Fibroblast of skin of right quadriceps (primary cell): ENCODE results near the gene CARMIL1.

Source experiments
- DNase-seq: peaks from one replicate; pipeline ENCODE4 v3.0.0-alpha.2; 2013

CARMIL1 gene

DNA sequence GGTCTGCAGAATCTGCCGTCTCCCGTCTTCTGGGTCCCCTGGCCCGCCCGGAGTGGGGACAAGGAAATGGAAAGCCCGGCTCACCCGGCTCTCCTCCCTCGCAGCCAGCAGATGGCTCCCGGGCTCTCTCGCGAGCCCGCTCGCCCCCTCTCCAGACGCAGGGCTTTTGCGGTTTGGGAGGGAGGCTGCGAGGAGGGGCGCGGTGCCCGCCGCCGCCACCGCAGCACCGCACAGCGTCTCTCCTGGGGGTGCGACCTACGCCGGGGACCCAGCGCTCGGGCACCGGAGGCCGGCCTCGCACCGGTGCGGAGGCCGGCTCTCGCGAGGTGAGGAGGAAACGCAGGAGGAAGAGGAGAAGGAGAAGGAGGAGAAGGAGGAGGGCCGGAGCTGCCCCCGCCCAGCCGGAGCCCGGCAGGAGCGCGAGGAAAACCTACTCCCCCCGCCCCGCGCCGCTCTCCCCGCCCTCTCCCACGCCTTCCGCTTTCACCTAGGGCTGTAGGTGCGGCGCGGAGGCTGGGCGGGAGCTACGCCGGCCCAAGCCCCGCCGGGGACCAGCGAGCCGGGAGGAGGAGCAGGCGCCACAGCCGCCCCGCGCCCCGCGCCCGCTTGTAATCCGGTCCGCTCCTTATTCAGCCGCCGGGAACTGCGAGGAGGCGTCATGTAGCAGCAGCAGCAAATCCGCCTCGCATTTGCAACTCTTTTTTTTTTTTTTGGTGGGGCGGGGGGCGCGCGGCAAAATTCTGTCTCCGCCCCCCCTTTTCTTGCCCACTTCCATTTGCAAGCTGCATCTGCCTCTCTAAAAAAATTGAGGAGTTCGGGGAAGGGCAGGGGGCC is at the start of gene CARMIL1:
Gene CARMIL1, plus strand, starts transcription at position 461 of the 834 bp plus-strand sequence. CDS start 422 bp downstream, outside the sequence.
- DNase-seq, result peak; percentile 77

DNA sequence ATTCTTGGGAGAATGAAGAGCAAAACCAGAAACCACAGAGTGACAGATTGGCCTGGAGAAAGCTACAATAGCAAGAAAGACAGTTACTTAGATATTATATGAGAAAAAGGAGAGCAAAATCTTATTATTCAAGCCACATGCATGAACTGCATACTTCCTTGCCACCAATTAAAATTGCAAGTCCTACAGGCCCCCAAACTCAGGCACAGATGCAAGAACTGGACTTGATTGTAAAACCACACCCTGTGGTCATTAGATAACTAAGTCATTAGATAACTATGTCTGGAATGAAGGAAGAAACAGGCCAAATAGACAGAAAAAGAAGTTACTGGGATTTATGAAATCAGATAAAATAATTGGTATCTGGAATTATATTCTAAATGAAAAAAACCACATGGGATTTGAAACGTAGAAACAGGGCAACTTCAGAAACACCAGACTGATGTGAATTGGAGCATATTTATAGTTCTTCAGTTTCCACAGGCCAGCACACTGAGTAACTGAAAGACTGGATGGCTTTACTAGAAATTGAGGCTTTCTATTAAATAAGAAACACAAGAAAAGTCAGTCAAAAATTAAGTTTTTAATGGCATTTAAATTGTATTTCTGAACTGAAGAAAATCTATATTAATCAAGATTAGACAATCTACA is 49.4 kb upstream of the CARMIL1 start:
- peak; percentile 92 for DNase-seq

DNA sequence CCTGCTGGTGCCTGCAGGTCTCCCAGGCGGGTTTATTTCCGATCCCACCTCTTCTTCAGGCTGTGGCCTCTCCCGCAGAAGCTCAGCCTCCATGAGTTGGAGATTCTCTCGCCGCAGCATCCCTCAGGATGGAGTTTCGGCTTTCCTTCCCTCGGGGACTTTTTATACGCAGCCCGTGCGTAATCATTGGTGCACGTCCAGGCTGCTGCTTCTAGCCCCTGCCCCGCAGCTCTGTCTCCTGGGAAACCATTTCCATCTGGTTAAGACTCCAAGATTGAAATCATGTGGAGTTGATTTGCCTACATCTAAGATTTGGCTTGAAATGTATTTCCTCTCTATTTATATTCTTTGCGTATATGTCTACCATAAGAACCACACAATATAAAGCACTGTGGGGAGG is 46.7 kb upstream of the CARMIL1 start:
- peak; percentile 95 for DNase-seq

DNA sequence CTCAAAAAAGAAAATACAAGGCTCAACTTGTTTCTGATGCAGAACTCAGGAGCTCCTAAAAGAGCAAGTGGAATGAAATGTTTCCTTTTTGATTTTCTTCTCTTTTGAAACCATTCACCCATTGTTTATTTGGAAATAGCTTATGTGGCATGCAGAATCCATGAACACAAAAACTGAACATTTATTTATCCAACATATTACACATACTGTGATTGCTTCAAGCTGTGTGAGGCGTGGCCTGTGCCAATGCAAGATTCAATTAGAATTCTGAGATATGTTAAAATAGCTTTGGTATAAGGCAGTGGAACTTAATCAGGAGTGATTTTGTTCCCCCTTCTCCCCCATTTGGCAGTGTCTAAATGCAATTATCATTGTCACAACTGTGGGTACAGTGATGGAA is 45.9 kb upstream of the CARMIL1 start:
- DNase-seq, result no peak

DNA sequence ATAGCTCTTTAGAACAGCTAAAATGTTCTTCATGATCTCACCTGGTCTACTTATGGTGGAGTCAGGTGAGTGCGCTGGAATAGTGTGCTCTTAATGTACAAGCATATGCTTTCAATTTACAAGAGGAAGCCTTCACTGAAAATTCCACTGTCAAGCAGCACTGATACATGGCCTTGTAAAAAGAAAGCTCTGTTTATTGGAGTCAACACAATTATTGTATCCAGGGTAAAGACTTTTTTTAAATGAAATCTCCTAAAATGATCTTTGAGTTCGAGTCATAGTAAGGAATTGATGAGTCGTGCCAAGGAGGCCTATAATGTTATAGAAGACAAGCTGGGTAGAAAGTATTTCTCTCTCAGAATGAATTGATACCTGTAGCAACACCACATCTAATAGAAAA is 41.6 kb upstream of the CARMIL1 start:
- peak; percentile 61 for DNase-seq

DNA sequence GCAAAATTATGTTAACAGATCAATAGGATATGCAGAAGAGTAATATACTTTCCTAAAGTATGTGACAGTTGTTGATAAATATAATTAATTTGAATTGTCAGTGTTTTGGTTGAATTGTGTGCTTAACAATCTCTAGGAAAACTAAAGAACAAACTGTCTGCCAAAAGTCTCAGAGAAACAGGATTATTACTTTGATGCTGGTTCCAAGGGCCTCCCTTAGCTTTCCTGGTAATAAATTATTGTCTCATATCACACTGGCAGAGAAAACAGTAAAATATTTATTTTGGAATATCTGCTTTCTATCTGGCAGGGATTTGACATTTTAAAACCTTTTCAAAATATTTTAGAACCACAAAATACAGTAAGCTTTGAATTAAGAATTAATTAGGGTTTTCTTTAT is 40.1 kb upstream of the CARMIL1 start:
- no peak for DNase-seq

DNA sequence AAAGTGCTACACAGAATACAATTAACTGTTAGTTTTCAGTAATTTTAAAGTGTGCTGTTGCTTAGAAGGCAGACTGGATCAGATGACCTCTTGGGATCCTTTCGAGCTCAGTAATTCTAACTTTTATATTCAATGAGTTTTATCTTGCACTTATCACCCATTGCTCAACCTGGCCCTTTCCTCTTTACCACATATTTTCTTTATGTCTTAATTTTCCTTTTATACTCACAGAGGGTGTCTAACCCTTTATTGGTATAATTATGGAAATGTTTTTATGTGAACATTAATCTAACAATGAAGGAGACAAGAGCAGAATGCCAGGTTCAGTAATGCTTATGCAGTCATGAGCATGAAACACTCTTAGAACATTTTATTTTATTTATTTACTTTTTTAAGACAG is 39.7 kb upstream of the CARMIL1 start:
- no peak for DNase-seq

DNA sequence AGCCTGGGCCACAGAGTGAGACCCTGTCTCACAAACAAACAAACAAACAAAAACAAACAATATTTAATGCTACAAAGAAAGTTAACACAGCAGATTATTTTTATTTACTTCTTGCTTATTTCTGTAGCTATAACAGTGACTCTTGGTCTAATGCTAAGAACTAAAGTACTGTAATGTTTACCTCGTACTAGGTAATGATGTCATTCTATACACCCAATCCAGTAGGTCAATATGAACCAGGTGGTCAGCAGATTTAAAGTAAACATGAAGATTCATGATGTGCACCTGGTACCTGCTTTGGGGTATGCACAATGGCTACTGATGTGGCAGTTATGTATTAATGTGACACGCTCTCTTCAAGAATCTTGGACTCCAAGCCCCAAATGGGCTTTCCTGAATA is 36.6 kb upstream of the CARMIL1 start:
- DNase-seq, result no peak

DNA sequence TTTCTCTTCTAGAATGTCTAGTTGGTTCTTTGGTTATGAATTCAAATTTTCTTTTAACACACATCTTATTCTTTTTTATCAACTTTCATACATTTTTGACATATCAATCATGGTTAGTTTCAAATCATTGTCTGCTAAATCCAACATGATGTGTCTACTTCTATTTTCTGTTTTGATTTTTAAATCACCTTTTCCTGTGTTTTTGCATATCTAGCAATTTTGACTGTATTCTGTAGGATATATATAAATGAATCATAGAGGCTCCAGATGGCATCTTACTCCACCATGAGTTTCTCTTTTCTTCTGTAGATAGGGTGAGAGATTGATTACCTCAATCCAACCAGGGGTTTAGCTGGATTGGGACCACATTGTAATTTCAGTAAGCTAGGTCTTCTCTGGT is 34.3 kb upstream of the CARMIL1 start:
- no peak for DNase-seq

DNA sequence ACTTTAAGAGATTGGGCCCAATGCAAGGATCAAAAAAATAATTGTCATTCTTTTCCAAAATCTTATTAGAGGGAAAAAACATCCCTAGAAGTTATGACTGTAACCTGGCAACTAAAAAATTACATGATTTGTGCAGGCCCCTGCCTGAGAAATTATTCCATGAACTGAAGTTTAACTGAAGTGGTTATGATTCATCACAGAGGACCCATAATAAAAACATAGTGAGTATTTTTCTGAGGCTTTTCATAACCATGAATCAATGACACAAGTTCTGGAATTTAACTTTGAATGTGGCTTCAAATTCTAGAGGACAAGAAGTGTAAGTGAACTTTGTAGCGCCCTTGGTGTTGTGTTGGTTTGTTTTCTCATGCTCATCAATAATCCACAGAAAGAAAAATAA is 31.1 kb upstream of the CARMIL1 start:
- peak; percentile 84 for DNase-seq

DNA sequence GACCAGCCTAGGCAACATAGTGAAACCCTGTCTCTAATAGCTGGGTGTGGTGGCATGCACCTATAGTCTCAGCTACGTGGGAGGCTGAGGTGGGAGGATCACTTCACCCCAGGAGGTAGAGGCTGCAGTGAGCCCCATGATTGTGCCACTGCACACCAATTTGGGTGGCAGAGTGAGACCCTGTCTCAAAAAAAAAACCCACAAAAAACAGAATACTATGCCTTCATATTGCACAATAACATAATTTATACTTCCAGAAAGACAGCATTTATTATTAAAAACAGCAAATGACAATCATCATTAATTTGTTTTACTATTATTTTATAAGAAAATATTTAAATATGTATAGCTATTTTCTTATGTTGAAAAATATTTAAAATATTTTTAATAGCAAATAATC is 30.0 kb upstream of the CARMIL1 start:
- DNase-seq, result no peak

DNA sequence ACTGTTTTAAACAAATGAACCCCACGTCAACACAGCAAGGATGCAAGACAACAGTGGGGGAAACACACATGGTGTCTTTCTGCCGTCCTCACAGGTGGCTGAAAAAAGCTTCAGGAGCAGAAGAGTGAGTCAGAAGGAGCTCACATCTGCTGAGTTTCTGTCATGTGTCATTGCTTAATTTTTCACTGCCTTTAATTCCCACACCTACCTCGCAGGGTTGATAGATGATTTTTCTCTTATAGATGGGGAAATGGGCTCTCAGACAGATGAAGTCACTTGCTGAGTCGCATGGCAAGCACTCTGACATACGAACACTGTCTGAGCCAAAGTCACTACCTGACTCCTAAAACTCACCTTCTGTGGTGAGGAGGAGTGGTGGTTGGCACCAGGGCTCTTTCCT is 28.3 kb upstream of the CARMIL1 start:
- peak; percentile 62 for DNase-seq

DNA sequence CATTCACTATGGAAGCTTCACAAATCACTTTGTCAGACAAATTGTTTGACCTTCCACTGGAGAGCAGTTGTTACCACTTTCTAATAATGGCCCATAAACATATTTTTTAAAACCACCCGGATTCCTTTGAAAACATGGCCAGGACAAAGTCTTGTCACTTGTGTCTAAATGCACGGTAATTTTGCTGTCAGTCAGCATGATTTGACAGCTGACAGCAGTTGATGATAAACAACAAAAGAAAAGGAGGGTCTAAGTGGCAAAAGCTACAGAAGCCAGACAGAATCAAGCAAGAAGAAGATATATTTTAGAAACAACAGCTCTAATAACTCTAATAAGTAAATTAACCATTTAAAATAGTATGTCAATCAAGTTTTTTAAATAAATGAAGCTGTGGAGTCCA is 27.7 kb upstream of the CARMIL1 start:
- DNase-seq, result no peak

DNA sequence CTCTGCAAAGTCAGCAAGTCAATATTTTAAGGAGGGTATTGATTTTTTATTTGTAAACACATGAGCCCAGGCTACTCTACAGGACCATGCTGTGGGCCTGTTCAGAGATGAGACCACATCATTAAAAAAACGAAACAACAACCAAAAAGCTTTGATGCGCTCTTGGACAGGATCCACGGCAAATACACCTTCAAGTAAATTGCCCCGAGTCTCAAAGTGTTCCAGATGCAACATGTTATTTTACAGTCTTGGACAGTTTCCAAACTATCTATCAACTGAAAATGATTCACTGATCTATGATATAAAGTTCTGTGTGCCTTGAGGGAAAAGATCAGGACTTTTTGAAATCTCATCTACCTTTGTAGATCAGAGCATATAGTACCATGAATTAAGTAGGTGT is 25.8 kb upstream of the CARMIL1 start:
- DNase-seq, result no peak

DNA sequence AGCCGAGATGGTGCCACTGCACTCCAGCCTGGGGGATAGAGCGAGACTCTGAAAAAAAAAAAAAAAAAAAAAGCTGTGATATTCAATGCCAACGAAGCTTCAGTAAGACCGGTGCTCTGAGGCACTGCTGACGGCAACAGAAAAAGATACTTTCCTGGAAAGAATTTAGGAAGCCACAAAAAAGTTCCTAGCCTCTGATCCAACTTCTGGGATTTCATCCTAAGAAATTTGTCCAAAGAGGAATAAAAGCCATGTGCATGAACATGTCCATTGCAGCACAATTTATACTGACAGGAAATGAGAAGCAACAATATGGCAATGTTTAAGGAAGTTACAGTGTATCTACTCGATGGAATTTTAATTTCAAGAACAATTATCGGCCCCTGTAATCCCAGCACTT is 24.5 kb upstream of the CARMIL1 start:
- no peak for DNase-seq

DNA sequence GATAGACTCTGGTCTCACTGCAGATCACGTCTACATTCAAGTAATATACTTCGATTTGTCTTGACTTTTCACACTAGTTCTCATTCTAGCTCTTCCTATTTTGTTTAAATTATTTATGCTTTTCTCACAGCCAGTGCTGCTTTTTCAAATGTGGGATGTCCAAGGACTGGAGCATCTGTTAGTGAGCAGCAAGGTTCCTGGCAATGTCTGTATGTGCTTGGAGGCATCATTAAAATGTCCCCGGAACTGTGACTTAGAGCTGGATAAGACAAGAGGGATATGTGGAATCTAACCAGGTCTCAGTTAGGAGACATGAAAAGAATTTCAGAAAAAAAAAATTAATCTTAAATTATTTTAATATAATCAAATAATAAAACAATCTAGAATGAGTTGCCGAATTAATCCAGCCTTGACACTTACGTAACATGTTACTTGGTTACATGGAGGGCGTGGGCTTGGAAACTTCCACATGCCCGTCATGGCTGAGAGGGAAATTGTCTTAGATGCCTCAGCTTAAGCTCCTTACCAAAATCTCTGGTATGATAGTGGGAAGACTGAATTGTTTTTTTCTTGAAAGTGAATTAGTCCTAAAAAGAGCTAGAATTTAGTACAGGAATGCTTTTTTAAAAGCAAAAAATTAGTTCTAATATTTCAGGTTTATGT is 21.4 kb upstream of the CARMIL1 start:
- no peak for DNase-seq

DNA sequence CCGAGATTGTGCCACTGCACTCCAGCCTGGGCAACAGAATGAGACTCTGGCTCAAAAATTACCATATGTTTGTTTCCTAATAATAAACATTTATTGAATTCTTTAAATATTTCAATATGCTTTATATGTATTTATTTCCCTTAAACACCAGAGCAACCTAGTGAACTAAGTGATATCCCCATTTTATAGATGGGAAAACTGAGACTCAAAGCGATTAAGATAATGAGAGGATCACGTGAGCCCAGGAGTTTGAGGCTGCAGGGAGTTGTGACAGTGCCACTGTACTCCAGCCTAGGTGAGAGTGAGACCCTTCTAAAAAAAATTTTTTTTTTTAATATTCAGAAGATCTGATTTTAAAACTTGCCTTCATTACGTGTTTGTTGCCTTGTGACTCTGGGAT is 19.4 kb upstream of the CARMIL1 start:
- no peak for DNase-seq

DNA sequence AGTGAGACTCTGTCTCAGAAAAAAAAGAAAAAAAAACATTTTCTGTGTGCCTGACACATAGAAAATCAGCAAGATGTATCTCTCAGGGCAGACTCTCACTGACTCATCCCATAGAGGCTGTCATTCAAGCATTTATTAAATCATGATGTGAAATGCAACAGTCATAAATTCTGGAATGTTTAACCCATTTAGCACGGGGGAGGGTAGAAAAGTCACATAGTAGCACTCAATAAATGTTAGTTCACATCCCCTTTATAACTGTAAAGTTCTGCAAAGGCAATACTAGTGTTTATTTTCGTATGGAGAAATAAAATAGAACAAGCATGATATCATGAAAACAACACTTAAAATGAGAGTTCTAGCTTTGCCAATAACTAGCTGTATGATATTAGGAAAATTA is 15.5 kb upstream of the CARMIL1 start:
- peak; percentile 93 for DNase-seq

DNA sequence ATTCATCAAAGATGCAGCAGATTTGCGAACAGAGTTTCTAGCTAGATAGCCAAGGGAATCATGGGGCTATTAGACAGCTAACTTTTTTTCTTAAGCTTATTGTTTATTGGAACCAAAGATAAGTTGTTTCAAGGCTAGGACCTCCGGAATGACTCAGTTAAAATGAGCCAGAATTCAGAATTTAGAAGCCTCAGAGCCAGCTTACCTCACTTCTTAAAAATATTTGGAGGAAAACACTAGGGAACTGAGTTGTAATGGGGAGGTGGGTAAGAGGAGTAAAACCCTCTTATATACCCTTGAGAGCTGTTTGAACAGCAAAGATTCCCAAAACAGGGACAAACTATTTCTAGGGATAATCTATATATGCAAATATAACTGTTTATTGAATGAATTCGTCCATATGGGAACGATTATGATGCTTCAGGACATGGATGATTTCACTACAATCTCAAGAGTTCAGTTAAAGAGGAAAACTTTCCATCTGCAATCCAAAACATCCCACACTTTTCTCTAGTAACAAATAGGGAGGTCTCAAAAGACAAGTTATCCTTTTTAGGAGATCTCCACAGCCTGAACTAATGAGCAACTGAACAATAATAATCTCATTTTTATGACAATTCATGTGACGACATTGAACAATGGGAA is 12.6 kb upstream of the CARMIL1 start:
- peak; percentile 52 for DNase-seq

DNA sequence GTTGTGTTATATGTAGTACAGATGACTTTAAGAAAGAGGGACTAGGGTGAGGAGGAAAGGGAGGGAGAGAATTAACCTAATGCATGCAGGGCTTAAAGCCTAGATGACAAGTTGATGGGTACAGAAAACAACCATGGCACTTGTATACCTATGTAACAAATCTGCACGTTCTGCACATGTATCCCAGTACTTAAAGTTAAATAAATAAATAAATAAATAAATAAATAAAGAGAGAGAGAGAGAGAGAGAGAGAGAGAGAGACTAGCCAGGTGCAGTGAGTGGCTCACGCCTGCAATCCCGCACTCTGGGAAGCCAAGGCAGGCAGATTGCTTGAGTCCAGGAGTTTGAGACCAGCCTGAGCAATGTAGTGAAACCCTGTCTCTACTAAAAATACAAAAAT is 11.5 kb upstream of the CARMIL1 start:
- no peak for DNase-seq

DNA sequence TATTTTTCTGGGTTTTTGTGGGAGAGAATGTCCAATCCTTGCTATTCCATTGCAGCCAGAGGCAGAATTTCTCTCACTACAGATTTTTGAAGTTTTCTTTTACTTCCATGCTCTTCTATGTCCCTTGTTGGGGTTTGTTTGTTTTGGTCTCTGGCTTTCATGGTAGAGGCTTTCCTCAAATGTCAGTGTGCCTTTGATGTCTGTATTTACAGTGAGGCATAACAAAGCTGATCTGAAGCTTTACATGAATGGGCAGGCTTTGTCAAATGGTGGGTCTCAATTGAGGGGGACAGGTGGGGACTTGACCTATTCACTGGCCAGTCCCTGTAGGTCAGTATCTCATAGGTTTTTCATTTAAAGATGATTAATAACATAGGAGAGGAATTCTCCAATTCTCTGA is 8.6 kb upstream of the CARMIL1 start:
- no peak for DNase-seq

DNA sequence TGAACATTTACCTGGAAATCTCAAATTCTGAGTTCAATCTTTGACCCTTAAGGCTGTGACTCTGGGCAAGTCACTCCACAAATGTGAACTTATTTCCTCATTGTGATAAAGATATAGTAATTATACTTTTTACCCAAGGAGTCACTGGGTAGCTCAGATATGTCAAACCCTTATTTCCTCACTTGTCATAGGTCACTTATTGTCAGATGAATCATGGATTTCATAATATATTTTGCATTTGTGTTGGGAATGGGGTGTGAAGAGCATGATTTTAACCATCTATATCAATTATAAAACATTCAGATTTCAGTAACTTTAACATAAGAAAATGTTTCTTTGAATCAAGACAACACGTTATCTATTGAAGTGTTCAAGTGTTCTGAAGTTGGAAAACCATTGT is 3.7 kb upstream of the CARMIL1 start:
- DNase-seq, result no peak

DNA sequence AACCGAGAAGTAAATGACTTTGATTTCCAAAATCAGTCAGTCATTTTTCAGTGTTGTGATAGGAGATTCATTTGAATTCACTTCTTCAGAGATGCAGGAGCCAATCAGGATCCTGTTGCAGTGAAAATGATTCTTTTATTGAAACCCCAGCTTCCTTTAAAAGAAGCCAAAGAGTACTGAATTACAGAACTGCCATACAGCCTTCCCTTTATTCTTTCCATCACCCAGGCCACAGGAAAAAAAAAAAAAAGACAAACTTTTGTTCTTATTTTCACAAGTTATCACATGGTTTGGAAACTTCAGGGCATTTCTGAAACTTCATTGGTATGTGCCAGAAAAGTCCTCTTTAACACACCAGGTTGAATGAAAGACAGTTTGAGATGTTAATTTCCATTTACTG is 1.8 kb upstream of the CARMIL1 start:
- DNase-seq, result no peak

DNA sequence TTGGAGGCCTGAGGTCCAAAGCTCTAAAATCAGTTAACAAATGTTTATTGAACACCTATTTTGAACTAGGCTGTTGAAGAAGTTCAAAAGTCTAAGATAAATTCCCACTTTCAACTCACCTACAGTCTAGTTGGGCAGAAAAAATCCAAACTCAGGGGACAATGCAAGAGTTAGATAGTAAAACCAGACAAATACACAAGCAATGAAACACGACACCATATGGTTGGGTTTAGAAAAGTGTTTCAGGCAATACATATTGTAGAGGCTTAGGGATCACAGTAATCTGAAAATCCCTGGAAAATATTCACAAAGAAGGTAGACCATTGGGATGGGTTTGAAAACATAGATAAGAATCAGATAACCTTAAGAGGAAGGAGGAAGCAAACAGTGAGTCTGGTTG is 1.3 kb upstream of the CARMIL1 start:
- no peak for DNase-seq
